Endothelial cell of umbilical vein (primary cell): Measurements from ENCODE around the gene CARD14. TPM values are rescaled to one million over a fixed set of nuclear protein-coding genes. Genes with fewer than 3 reads are reported as not detected.

Source experiments
- BruUV-seq: library from RNA; stranded (reverse); fragments of 400-500 nt; replicated peaks from 2 replicates; lab custom pipeline; 2021; lab: Mats Ljungman, UMichigan
- CTCF ChIA-PET: fragments of 300-600, 350-600 bp; sonication (Branson Sonifier 250); formaldehyde crosslinking; loops from one replicate; lab custom pipeline; 2021; ENCODE audit warnings: antibody characterized with exemption, inconsistent platforms; lab: Charles Lee
- POLR2A ChIA-PET: fragments of 300-600, 350-600 bp; sonication (Branson Sonifier 250); formaldehyde crosslinking; loops from one replicate; lab custom pipeline; 2021; ENCODE audit warnings: antibody characterized with exemption, inconsistent platforms; lab: Charles Lee
- DNase-seq: peaks from one replicate; pipeline ENCODE4 v3.0.0-alpha.2; 2011; ENCODE audit warnings: low read depth, low spot score
- FAIRE-seq: peaks from 2 replicates; lab custom pipeline; 2011; peaks lifted over from hg19 to GRCh38; lab: Jason Lieb, UNC
- H2AFZ ChIP-seq: 2 replicates; pipeline ENCODE4 v1.6.0; 2012; ENCODE audit warnings: low read depth, low read length, control low read depth, inconsistent platforms
- H3K27ac ChIP-seq: 2 replicates; pipeline ENCODE4 v1.5.1; 2011; ENCODE audit warnings: low read depth, mild to moderate bottlenecking, control low read depth, low read length, moderate library complexity; ENCODE audit not compliant: insufficient read depth
- H3K27me3 ChIP-seq, 2 experiments: 2 replicates each; pipeline versions ENCODE4 v1.6.0 to v1.6.1; 2011; ENCODE audit warnings: low read length in 2 of 2, mixed read lengths in 1 of 2; ENCODE audit not compliant: control insufficient read depth in 2 of 2, insufficient read depth in 2 of 2
- H3K36me3 ChIP-seq, 2 experiments: 2 replicates in 1 of 2; 3 replicates in 1 of 2; pipeline ENCODE4 v1.5.1; 2011; ENCODE audit warnings: low read length in 2 of 2, mild to moderate bottlenecking in 1 of 2, moderate library complexity in 1 of 2; ENCODE audit not compliant: control insufficient read depth in 2 of 2, insufficient read depth in 2 of 2; ENCODE audit errors: extremely low read depth in 1 of 2
- H3K4me1 ChIP-seq: 3 replicates; pipeline ENCODE4 v1.5.1; 2011; ENCODE audit warnings: mild to moderate bottlenecking, low read length; ENCODE audit not compliant: control insufficient read depth, insufficient read depth; ENCODE audit errors: extremely low read depth
- H3K4me2 ChIP-seq: 2 replicates; pipeline ENCODE4 v1.6.1; 2011; ENCODE audit warnings: low read length, control low read depth, mixed read lengths; ENCODE audit not compliant: insufficient read depth
- H3K4me3 ChIP-seq, 3 experiments: fragments of 200-600 bp in 1 of 3; sonication (generic), shearing (Covaris generic) in 1 of 3; replicated peaks in 1 of 3; 2 replicates each; pipeline ENCODE4 v1.5.1; 2011 to 2016; ENCODE audit warnings: control low read depth in 3 of 3, low read length in 3 of 3, mild to moderate bottlenecking in 2 of 3, inconsistent platforms in 1 of 3, low read depth in 1 of 3, moderate library complexity in 1 of 3; ENCODE audit not compliant: insufficient read depth in 1 of 3
- H3K79me2 ChIP-seq: 2 replicates; pipeline ENCODE4 v1.6.0; 2012; ENCODE audit warnings: low read length, inconsistent platforms; ENCODE audit not compliant: control insufficient read depth, insufficient read depth
- H3K9ac ChIP-seq: replicated peaks from 2 replicates; pipeline ENCODE3; 2011; ENCODE audit warnings: low read length, control low read depth; ENCODE audit not compliant: insufficient read depth; ENCODE audit errors: extremely low read depth
- H3K9me1 ChIP-seq: replicated peaks from 3 replicates; pipeline ENCODE4 v1.6.0; 2011; ENCODE audit warnings: mild to moderate bottlenecking, low read length; ENCODE audit not compliant: control insufficient read depth, insufficient read depth; ENCODE audit errors: extremely low read depth
- H3K9me3 ChIP-seq: replicated peaks from 2 replicates; pipeline ENCODE4 v1.5.1; 2012; ENCODE audit warnings: low read length, inconsistent platforms; ENCODE audit not compliant: control insufficient read depth, insufficient read depth
- H4K20me1 ChIP-seq: replicated peaks from 2 replicates; pipeline ENCODE3; 2011; ENCODE audit warnings: mild to moderate bottlenecking, low read length; ENCODE audit not compliant: control insufficient read depth, insufficient read depth; ENCODE audit errors: extremely low read depth
- EZH2 ChIP-seq: IDR thresholded peaks from 2 replicates; pipeline ENCODE4 v1.6.1; 2012; ENCODE audit warnings: borderline replicate concordance, low read depth, mild to moderate bottlenecking, moderate library complexity, low read length, inconsistent platforms; ENCODE audit not compliant: severe bottlenecking
- FOS ChIP-seq: IDR thresholded peaks from 2 replicates; pipeline ENCODE4 v1.6.1; 2011; ENCODE audit warnings: mild to moderate bottlenecking, low read length, moderate library complexity, borderline replicate concordance; ENCODE audit not compliant: insufficient read depth
- GATA2 ChIP-seq: IDR thresholded peaks from 2 replicates; pipeline ENCODE4 v1.7.0; 2011; ENCODE audit warnings: low read depth, mild to moderate bottlenecking, moderate library complexity, mixed read lengths, low read length; ENCODE audit not compliant: insufficient read length, insufficient read depth
- JUN ChIP-seq: IDR thresholded peaks from 2 replicates; pipeline ENCODE4 v1.6.1; 2011; ENCODE audit warnings: borderline replicate concordance, low read depth; ENCODE audit not compliant: insufficient read length, insufficient read depth
- MYC ChIP-seq: IDR thresholded peaks from one replicate; pipeline ENCODE4 v1.6.1; 2011; ENCODE audit warnings: mild to moderate bottlenecking, low read depth, low read length
- POLR2A ChIP-seq: IDR thresholded peaks from 2 replicates; pipeline ENCODE4 v1.6.1; 2012; ENCODE audit warnings: low read depth, mild to moderate bottlenecking, control low read depth, low read length
- POLR2AphosphoS5 ChIP-seq: IDR thresholded peaks from 2 replicates; pipeline ENCODE4 v1.6.1; 2012; ENCODE audit warnings: low read depth, mild to moderate bottlenecking, control low read depth, low read length, moderate library complexity; ENCODE audit not compliant: insufficient read depth
- dilution Hi-C: fragments of 300-500 bp; cut with MboI; formaldehyde crosslinking; loops from one replicate; pipeline ENCODE4 v1.15.0; 2019; ENCODE audit warnings: low sequenced_read_pairs; ENCODE audit not compliant: extremely low pct_ligation_motif_present
- intact Hi-C: fragments of 100-400 bp; cut with micrococcal nuclease; formaldehyde crosslinking; loops from one replicate; pipeline ENCODE4 v1.10.0; 2022
- polyA plus RNA-seq, 4 experiments: library from polyadenylated mRNA; depleted of rRNA in 3 of 4; stranded (reverse) in 3 of 4; unstranded in 1 of 4; fragments of >200 nt; gene quantifications; 2 replicates each; pipeline versions ENCODE4 v1.2.1 to v1.2.3, GENCODE V29; 2011 to 2012; ENCODE audit warnings: missing spikeins in 1 of 4
- total RNA-seq: library from RNA; stranded (reverse); gene quantifications from 2 replicates; pipeline ENCODE4 v1.2.3, GENCODE V29; 2021
- TF ChIP-seq, protein P1 (sequence below), 2 donors: IDR thresholded peaks; 1 replicate in 1 of 2; 2 replicates in 1 of 2; pipeline ENCODE4 v1.5.1; 2011; ENCODE audit warnings: low read length in 2 of 2, mild to moderate bottlenecking in 2 of 2, moderate library complexity in 2 of 2, control low read depth in 1 of 2, inconsistent platforms in 1 of 2, low read depth in 1 of 2; ENCODE audit not compliant: insufficient read depth in 1 of 2; ENCODE audit errors: extremely low read depth in 1 of 2
- TF ChIP-seq, protein P2 (sequence below): IDR thresholded peaks from 2 replicates; pipeline ENCODE4 v1.6.1; 2011; ENCODE audit not compliant: insufficient read depth, insufficient read length

CARD14 gene
- total and polyA plus RNA-seq, 2 donors (not counting 3 experiments of a cell fraction or from before 2014, with no cell fraction given): not detected

DNA sequence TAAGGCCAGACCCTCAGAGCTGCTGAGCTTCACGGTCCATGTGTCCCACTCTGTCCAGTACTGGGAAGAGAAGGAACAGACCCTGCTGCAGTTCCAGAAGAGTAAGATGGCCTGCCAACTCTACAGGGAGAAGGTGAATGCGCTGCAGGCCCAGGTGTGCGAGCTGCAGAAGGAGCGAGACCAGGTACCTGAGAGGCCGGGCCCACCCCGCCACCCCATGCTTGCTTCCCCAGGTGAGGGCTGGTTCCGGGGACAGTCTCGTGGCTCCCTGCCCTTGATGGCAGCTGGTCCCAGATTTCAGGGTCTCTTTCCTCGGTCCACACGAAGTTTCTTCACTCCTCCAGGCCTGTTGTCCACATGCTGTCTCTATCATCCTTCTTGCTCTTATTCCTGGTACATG is 20.9 kb downstream of the CARD14 start:
- no peaks in the 10 kb centered on the region for H3K4me1 ChIP-seq
- H3K9ac ChIP-seq: no peak overlapping the region
- dilution Hi-C loops: no loop called here
- H3K27me3 ChIP-seq: peaks cover 0 to 5% of the 10 kb centered on the region in 2 experiments
- no peak overlapping the region for H3K4me2 ChIP-seq
- H3K36me3 ChIP-seq: no peaks in the 10 kb centered on the region
- DNase-seq: no peak
- no peak overlapping the region for H3K4me3 ChIP-seq
- no peaks in the 10 kb centered on the region for H4K20me1 ChIP-seq
- ChIA-PET CTCF (no interaction called here), POLR2A (no interaction called here)
- TF ChIP-seq FOS: no peak
- no peak for TF ChIP-seq POLR2AphosphoS5
- TF ChIP-seq GATA2: no peak
- TF ChIP-seq MYC: no peak
- no peak for TF ChIP-seq JUN
- no peak for TF ChIP-seq EZH2
- TF ChIP-seq, protein P1, sequence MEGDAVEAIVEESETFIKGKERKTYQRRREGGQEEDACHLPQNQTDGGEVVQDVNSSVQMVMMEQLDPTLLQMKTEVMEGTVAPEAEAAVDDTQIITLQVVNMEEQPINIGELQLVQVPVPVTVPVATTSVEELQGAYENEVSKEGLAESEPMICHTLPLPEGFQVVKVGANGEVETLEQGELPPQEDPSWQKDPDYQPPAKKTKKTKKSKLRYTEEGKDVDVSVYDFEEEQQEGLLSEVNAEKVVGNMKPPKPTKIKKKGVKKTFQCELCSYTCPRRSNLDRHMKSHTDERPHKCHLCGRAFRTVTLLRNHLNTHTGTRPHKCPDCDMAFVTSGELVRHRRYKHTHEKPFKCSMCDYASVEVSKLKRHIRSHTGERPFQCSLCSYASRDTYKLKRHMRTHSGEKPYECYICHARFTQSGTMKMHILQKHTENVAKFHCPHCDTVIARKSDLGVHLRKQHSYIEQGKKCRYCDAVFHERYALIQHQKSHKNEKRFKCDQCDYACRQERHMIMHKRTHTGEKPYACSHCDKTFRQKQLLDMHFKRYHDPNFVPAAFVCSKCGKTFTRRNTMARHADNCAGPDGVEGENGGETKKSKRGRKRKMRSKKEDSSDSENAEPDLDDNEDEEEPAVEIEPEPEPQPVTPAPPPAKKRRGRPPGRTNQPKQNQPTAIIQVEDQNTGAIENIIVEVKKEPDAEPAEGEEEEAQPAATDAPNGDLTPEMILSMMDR (IDR thresholded peaks at IDR 0.05; ENCODE audit: extremely low read depth in 1 of 2, insufficient read depth in 1 of 2, low read depth in 1 of 2, low read length in 2 of 2): no peak
- no peak for TF ChIP-seq POLR2A
- TF ChIP-seq, protein P2, sequence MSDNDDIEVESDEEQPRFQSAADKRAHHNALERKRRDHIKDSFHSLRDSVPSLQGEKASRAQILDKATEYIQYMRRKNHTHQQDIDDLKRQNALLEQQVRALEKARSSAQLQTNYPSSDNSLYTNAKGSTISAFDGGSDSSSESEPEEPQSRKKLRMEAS: no peak
- no peak for FAIRE-seq
- H3K27ac ChIP-seq: no peak overlapping the region
- no peaks in the 10 kb centered on the region for H3K9me1 ChIP-seq
- intact Hi-C loops: no loop called here
- no TSS peak for BruUV-seq
- H3K9me3 ChIP-seq: no peaks in the 10 kb centered on the region
- no peaks in the 10 kb centered on the region for H3K79me2 ChIP-seq
- H2AFZ ChIP-seq: no peak overlapping the region
